NB4 (cell line): ENCODE measurements around the gene WDR44.

Experiments used
- DNase-seq: peaks from one replicate; pipeline ENCODE4 v3.0.0; 2010; ENCODE audit warnings: low read depth
- H3K4me3 ChIP-seq: one replicate; pipeline ENCODE4 v1.5.1; 2011; ENCODE audit warnings: mild to moderate bottlenecking, low read depth, low read length, moderate library complexity
- MAX ChIP-seq: IDR thresholded peaks from 2 replicates; pipeline ENCODE4 v1.6.1; 2011; ENCODE audit warnings: low read depth, low read length
- MYC ChIP-seq: IDR thresholded peaks from 2 replicates; pipeline ENCODE4 v1.6.1; 2011; ENCODE audit warnings: low read depth, low read length
- POLR2A ChIP-seq: IDR thresholded peaks from 2 replicates; pipeline ENCODE4 v1.6.1; 2011; ENCODE audit warnings: mild to moderate bottlenecking; ENCODE audit not compliant: insufficient read length; ENCODE audit errors: extremely low read depth
- TF ChIP-seq, protein P1 (sequence below): IDR thresholded peaks from one replicate; pipeline ENCODE4 v1.5.1; 2012; ENCODE audit warnings: low read depth, low read length

WDR44 gene

GRCh38 chrX:118355225-118355920 lies 9.5 kb downstream of the WDR44 start:
- peak; percentile 16 for DNase-seq
- no peak overlapping the region for H3K4me3 ChIP-seq
- TF ChIP-seq MAX (no peak), POLR2A (no peak), MYC (no peak)
- TF ChIP-seq, protein P1, sequence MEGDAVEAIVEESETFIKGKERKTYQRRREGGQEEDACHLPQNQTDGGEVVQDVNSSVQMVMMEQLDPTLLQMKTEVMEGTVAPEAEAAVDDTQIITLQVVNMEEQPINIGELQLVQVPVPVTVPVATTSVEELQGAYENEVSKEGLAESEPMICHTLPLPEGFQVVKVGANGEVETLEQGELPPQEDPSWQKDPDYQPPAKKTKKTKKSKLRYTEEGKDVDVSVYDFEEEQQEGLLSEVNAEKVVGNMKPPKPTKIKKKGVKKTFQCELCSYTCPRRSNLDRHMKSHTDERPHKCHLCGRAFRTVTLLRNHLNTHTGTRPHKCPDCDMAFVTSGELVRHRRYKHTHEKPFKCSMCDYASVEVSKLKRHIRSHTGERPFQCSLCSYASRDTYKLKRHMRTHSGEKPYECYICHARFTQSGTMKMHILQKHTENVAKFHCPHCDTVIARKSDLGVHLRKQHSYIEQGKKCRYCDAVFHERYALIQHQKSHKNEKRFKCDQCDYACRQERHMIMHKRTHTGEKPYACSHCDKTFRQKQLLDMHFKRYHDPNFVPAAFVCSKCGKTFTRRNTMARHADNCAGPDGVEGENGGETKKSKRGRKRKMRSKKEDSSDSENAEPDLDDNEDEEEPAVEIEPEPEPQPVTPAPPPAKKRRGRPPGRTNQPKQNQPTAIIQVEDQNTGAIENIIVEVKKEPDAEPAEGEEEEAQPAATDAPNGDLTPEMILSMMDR = no peak

GRCh38 chrX:118356154-118356701 lies 10.3 kb downstream of the WDR44 start:
- no peak for TF ChIP-seq MAX
- no peak for TF ChIP-seq POLR2A
- TF ChIP-seq, protein P1 = no peak
- no peak for TF ChIP-seq MYC
- DNase-seq = no peak
- no peak overlapping the region for H3K4me3 ChIP-seq

- DNase-seq = no peak
These were observed 14.7 kb downstream of the WDR44 start for GRCh38 chrX:118360429-118361125.

DNA sequence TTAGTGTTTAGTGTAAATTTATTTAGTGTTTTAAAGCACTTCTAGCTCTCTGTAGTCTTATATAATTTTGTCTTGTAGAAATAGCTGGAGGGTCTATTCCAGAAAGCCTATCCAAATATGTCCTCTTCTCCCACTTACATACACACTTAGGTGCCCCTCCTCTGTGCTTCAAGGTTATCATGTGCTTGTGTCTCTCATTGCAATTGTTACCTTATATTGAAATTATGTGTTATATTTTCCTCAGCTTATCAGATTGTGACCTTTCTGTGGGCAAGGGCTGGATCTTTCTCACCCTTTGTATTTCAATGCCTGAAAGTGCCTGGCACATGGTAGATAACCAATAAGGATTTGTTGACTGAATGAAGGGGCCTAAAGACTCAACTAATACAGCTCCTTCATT lies 18.4 kb downstream of the WDR44 start:
- DNase-seq = no peak
- no peak for TF ChIP-seq MAX
- TF ChIP-seq, protein P1 = no peak
- TF ChIP-seq MYC = no peak
- TF ChIP-seq POLR2A = no peak
- no peak overlapping the region for H3K4me3 ChIP-seq

More at GRCh38 chrX:118360429-118361125, 14.7 kb downstream of the WDR44 start:
- TF ChIP-seq MYC (no peak), POLR2A (no peak)
- no peak overlapping the region for H3K4me3 ChIP-seq

DNA sequence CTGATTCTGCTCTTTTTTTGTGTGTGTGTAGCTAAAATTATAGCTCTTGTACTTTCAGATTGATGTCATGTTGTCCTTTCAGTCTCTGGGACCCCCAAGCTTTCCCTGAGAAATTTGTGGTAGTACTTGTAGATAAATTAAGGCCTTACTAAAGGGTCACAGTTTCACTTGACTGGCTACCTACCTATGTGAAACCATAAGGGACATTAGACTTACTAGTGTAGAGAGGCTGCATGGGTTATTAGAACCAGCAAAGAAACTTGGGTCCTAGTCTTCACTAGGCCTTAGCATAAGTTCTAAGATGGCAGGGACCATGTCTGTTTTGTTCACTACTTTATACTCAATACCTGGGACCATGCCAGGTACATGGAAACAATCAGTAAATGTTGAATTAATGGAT lies 21.4 kb downstream of the WDR44 start:
- no peak overlapping the region for H3K4me3 ChIP-seq
- no peak for TF ChIP-seq POLR2A
- no peak for TF ChIP-seq MAX
- TF ChIP-seq, protein P1 = no peak
- no peak for TF ChIP-seq MYC
- no peak for DNase-seq

DNA sequence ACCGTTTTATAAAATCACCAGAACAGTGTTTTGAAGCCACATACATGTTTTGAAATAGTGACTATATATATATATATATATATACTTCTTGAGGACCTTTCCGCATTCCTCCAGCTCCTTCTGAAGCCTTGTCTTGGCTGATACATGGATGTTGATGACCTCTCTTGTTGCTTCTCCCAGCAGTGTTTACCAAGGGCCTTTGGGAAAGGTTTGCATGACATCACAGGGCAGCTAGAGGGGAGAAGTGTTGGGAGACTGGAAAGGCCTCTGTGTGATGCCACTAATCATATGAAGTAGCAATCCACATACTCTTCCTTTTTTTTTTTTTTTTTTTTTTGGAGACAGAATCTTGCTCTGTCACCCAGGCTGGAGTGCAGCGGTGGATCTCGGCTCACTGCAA lies 22.5 kb downstream of the WDR44 start:
- DNase-seq = no peak
- no peak overlapping the region for H3K4me3 ChIP-seq
- TF ChIP-seq MAX = no peak
- TF ChIP-seq, protein P1 = no peak
- TF ChIP-seq MYC = no peak
- no peak for TF ChIP-seq POLR2A
